ENCODE results near the gene RAD51C. TPM values are rescaled to one million over a fixed set of nuclear protein-coding genes. Genes with fewer than 3 reads are reported as not detected.

Gene RAD51C
- total and polyA plus RNA-seq, 9 of the 15 experiments (the other 6 are each of a cell fraction or from before 2014, with no cell fraction given) = 93.9 to 341 (median 135) TPM

DNA sequence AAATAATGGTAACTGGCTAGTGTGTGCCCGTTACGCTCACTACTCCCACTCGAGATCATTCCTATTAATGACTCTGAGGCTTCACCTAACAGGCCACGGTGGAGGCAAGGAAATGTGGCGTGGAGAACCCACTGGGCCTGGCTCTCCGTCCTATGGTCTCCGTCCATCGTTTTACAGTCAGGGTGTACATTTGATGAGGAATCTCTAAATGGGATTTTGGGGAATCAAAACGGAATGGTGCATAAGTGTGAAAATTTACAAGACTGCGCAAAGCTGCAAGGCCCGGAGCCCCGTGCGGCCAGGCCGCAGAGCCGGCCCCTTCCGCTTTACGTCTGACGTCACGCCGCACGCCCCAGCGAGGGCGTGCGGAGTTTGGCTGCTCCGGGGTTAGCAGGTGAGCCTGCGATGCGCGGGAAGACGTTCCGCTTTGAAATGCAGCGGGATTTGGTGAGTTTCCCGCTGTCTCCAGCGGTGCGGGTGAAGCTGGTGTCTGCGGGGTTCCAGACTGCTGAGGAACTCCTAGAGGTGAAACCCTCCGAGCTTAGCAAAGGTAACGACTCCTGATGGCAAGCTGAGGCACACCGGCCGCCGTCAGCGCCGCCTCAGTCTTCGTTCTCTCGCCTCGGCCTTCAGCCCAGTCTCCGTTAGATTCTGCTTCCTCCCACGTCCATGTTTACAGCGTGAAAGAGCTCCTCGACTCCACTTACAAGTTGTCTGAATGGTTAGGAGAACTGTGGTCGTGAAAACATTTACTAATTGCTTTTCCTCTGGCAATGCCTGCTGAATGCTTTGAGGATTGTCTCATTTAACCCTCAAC is at the start of gene RAD51C (continued):
- TF ChIP-seq ZBTB43 (CRISPR knock-in tag; IDR thresholded peaks at IDR 0.05) (peak; percentile 83; the same call in 1 of the 2 replicates), ZNF445 (CRISPR knock-in tag; IDR thresholded peaks at IDR 0.05; ENCODE audit: low read depth) (no peak), ARID4B (CRISPR knock-in tag; IDR thresholded peaks at IDR 0.05) (no peak), REST (IDR thresholded peaks at IDR 0.05; ENCODE audit: borderline replicate concordance) (no peak; the same call in 1 of the 2 replicates), REST (CRISPR knock-in tag; IDR thresholded peaks at IDR 0.05; ENCODE audit: low read depth) (no peak), TEAD4 (IDR thresholded peaks at IDR 0.05; ENCODE audit: low read length) (peak; percentile 25; the same call in 1 of the 2 replicates), TEAD4 (CRISPR knock-in tag; IDR thresholded peaks at IDR 0.05; ENCODE audit: borderline replicate concordance) (no peak), NEUROD1 (IDR thresholded peaks at IDR 0.05; ENCODE audit: borderline replicate concordance, low read depth, low read length, partially characterized antibody) (peak; percentile 10), E2F5 (CRISPR knock-in tag; IDR thresholded peaks at IDR 0.05) (no peak), EHMT2 (IDR thresholded peaks at IDR 0.05) (peak; percentile 67; the same call in 1 of the 2 replicates), BRD4 (IDR thresholded peaks at IDR 0.05) (peak; percentile 90), NELFE (IDR thresholded peaks at IDR 0.05; ENCODE audit: insufficient read depth, insufficient read length) (no peak)

All from K562 (cell line).